ENCODE measurements around the gene FBXO41.
"Not testable (repeated sequence)": the region's sequence is repeated elsewhere in the genome, so short reads cannot be mapped to it uniquely, and the experiment has no call there.

The FBXO41 gene

GRCh38 chr2:73289304-73289703 is 5.0 kb upstream of the FBXO41 start:
- DNase-seq = no peak

GRCh38 chr2:73286134-73286655 is 1.9 kb upstream of the FBXO41 start:
- no peak for DNase-seq

GRCh38 chr2:73285159-73285739 is 971 bp upstream of the FBXO41 start:
- no peak for DNase-seq

GRCh38 chr2:73283545-73284295 is 558 bp downstream of the FBXO41 start:
- DNase-seq = no peak

GRCh38 chr2:73282924-73283544 is 1.2 kb downstream of the FBXO41 start:
- no peak for DNase-seq

GRCh38 chr2:73281244-73281643 is 3.0 kb downstream of the FBXO41 start:
- DNase-seq = no peak

GRCh38 chr2:73279852-73280251 is 4.4 kb downstream of the FBXO41 start:
- no peak for DNase-seq

GRCh38 chr2:73272270-73272669 is 12.0 kb downstream of the FBXO41 start:
- no peak for DNase-seq

- DNase-seq = no peak
Observed at GRCh38 chr2:73269686-73270465, 14.4 kb downstream of the FBXO41 start.

GRCh38 chr2:73268830-73269685 is 15.2 kb downstream of the FBXO41 start:
- DNase-seq = peak; percentile 61

GRCh38 chr2:73268366-73268829 is 15.9 kb downstream of the FBXO41 start:
- DNase-seq = peak; percentile 33

GRCh38 chr2:73267008-73267407 is 17.3 kb downstream of the FBXO41 start:
- no peak for DNase-seq

GRCh38 chr2:73266061-73266901 is 18.0 kb downstream of the FBXO41 start:
- peak; percentile 46 for DNase-seq

GRCh38 chr2:73265298-73266060 is 18.8 kb downstream of the FBXO41 start:
- DNase-seq = no peak

GRCh38 chr2:73264783-73265182 is 19.5 kb downstream of the FBXO41 start:
- DNase-seq = no peak

GRCh38 chr2:73264332-73264606 is 20.0 kb downstream of the FBXO41 start:
- DNase-seq = no peak

- DNase-seq = no peak
Observed at GRCh38 chr2:73263540-73264331, 20.5 kb downstream of the FBXO41 start.

- not testable (repeated sequence) for DNase-seq
Observed at GRCh38 chr2:73262691-73263429, 21.4 kb downstream of the FBXO41 start.

GRCh38 chr2:73262108-73262651 is 22.1 kb downstream of the FBXO41 start:
- no peak for DNase-seq

Measured in SHP77 treated with DMSO at 0.1 percent for 48 hours (cell line).